Measurements from ENCODE around the gene TBC1D17. TPM values are rescaled to one million over a fixed set of nuclear protein-coding genes. Genes with fewer than 3 reads are reported as not detected.

TBC1D17 gene
- total and polyA plus RNA-seq, 7 experiments from 2014 or later = 11.6 to 106 (median 50.7) TPM

- peaks cover 0 to 1% (median 0%) of the 10 kb centered on the region in 11 donors for H3K9me3 Mint-ChIP-seq
- Histone ChIP-seq H3K4me3 (ENCODE audit: low read length) (peak overlapping the region; percentile 58), H3K27me3 (ENCODE audit: control insufficient read depth in 2 of 2, insufficient read depth in 2 of 2, low read length in 2 of 2) (no peaks in the 10 kb centered on the region), H3K9me3 (ENCODE audit: control insufficient read depth in 2 of 3, low read length in 3 of 3) (no peaks in the 10 kb centered on the region), H3K4me1 (ENCODE audit: control insufficient read depth in 2 of 2, insufficient read depth in 2 of 2, low read length in 2 of 2) (peaks cover 31 to 38% of the 10 kb centered on the region in 2 donors), H3K36me3 (ENCODE audit: control insufficient read depth in 2 of 3, insufficient read depth in 3 of 3, low read length in 3 of 3) (peaks cover 0 to 10% (median 0%) of the 10 kb centered on the region in 3 experiments), H3K27ac (ENCODE audit: low read depth, low read length) (peak overlapping the region; percentile 72)
- H3K4me1 Mint-ChIP-seq = peaks cover 27 to 51% (median 45%) of the 10 kb centered on the region in 7 donors
- ChIA-PET POLR2A (interaction anchor here (0.6 to 3.7 kb wide), 17 partner anchors 7 to 535 kb away, joined by 3 to 47 read pairs (median 5); partner anchors contain the start of genes AKT1S1, AP2A1, FUZ and IL4I1), CTCF (interaction anchor here (0.6 to 1.0 kb wide), 4 partner anchors 54 to 757 kb away, joined by 3 to 4 read pairs (median 3); partner anchors contain the start of gene RRAS)
- ATAC-seq = peak; percentile 0
- peak in 1 of 9 donors; percentile 82 for DNase-seq
- no peak overlapping the region for H3K4me3 Mint-ChIP-seq
- H3K36me3 Mint-ChIP-seq = peaks cover 0 to 19% (median 0%) of the 10 kb centered on the region in 5 donors
- no peak overlapping the region for H3K27ac Mint-ChIP-seq
- no peaks in the 10 kb centered on the region for H3K27me3 Mint-ChIP-seq
- intact Hi-C loops (cut with micrococcal nuclease) = loop anchor here (1.0 to 10.0 kb wide), 8 partner anchors 8 to 1547 kb away; partner anchors contain the start of genes AKT1S1 (in 1 of the 2), ATF5 (in 1 of the 2), CD37 (in 1 of the 2) and FUZ (in 1 of the 2)
Measured at GRCh38 chr19:49869009-49869483, 8.5 kb upstream of the TBC1D17 start.

DNA sequence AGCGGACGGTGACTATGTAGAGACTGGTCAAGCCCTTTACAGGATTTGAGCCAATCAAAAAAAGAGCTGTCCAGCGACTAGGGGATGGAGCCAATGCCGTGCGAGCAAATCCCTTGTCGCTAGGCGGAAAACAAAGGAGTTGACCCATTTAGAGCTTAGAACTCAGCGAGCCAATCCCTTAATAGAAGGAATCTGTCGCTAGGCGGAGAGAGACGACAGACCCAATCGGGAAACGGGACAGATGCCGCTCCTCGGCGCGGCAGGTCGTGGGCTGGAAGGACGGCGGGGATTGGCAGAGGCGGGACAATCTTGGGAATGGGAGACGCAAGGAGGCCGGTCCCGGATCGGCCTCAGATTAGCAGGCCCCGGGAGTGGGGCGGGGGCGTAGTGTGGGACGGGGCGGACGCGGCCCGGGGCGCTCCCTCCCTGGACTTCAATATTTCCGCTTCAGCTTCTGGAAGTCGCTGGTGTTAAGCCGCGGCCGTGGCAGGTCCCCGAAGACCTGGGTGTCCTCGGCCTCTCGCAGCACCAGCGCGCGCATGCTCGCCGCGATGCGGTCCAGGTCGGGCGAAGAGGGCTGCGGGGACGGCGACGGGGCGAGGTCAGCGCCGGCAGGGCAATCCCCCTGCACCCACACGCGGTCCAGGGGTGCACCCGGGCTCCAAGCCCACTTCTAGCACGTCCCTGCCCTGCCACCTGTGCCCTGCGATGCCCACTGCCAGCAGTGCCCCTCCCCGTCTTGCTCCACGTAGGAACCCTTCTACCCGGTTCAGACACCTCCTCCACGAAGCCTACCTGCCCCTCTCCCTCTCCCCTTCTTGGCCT is 7.8 kb upstream of the TBC1D17 start:
- H3K27me3 Mint-ChIP-seq = no peaks in the 10 kb centered on the region
- ATAC-seq (peak; percentile 87), DNase-seq (peak; percentile 83 to 94 (median 87))
- peaks cover 0 to 4% (median 0%) of the 10 kb centered on the region in 3 experiments for H3K36me3 ChIP-seq (ENCODE audit: control insufficient read depth in 2 of 3, insufficient read depth in 3 of 3, low read length in 3 of 3)
- no peaks in the 10 kb centered on the region for H3K27me3 ChIP-seq (ENCODE audit: control insufficient read depth in 2 of 2, insufficient read depth in 2 of 2, low read length in 2 of 2)
- H3K9me3 ChIP-seq (ENCODE audit: control insufficient read depth in 2 of 3, low read length in 3 of 3) = no peaks in the 10 kb centered on the region
- POLR2A ChIA-PET = interaction anchor here (0.6 to 3.7 kb wide), 18 partner anchors 7 to 536 kb away, joined by 3 to 47 read pairs (median 4); partner anchors contain the start of genes AKT1S1, AP2A1, FUZ and IL4I1
- peaks cover 25 to 52% (median 44%) of the 10 kb centered on the region in 7 donors for H3K4me1 Mint-ChIP-seq
- peak overlapping the region in 2 of 10 donors; percentile 87 for H3K4me3 Mint-ChIP-seq
- H3K27ac ChIP-seq (ENCODE audit: low read depth, low read length) = peak overlapping the region; percentile 72
- CTCF ChIA-PET = interaction anchor here (0.6 to 1.0 kb wide), 5 partner anchors 55 to 758 kb away, joined by 3 to 4 read pairs (median 3); partner anchors contain the start of gene RRAS
- intact Hi-C loops (cut with micrococcal nuclease) = loop anchor here (1.0 to 10.0 kb wide), 10 partner anchors 8 to 1547 kb away; partner anchors contain the start of genes AKT1S1 (in 1 of the 2), ATF5 (in 1 of the 2), CD37 (in 1 of the 2) and DBP (in 1 of the 2)
- H3K9me3 Mint-ChIP-seq = peaks cover 0 to 1% (median 0%) of the 10 kb centered on the region in 11 donors
- peak overlapping the region; percentile 58 for H3K4me3 ChIP-seq (ENCODE audit: low read length)
- H3K4me1 ChIP-seq (ENCODE audit: control insufficient read depth in 2 of 2, insufficient read depth in 2 of 2, low read length in 2 of 2) = peaks cover 31 to 38% of the 10 kb centered on the region in 2 donors
- H3K27ac Mint-ChIP-seq = peak overlapping the region in 6 of 9 donors; percentile 59 to 87 (median 79)
- H3K36me3 Mint-ChIP-seq = peaks cover 0 to 14% (median 0%) of the 10 kb centered on the region in 5 donors

DNA sequence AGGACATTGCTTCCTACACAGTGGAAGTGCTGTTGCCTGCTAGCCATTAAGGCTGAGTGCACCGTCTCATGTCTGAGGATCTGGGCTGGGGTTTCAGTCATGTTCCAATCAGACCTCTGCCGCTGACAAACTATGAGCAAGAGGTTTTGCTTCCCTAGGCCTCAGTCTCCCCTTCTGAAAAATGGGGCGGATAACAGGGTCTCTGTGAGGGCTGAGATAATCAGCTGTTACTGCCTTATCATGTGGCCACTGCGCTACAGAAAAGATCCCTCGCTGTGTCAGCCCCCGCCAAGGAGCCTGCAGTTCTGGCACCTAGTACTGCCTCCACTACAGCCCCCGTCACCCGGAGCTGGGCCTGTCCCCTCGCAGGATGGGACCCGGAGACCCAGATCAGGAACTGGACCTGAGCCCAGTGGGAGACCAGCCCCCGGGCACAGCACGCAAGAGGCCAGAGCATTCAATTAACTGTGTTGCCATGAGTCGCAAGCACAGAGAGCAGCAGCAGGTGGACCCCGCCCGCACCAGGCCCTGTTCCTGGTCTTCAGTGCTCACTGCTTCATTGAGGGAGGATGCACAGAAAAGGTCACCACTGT is 7.1 kb upstream of the TBC1D17 start:
- H3K27me3 Mint-ChIP-seq = no peaks in the 10 kb centered on the region
- no peaks in the 10 kb centered on the region for H3K36me3 ChIP-seq (ENCODE audit: control insufficient read depth in 2 of 3, insufficient read depth in 3 of 3, low read length in 3 of 3)
- ChIA-PET POLR2A (interaction anchor here (0.9 to 1.3 kb wide), 4 partner anchors 20 to 537 kb away, joined by 3 to 8 read pairs (median 4); partner anchors contain the start of genes NUP62 and PTOV1), CTCF (no interaction called here)
- peak overlapping the region; percentile 72 for H3K27ac ChIP-seq (ENCODE audit: low read depth, low read length)
- H3K36me3 Mint-ChIP-seq = peaks cover 0 to 10% (median 0%) of the 10 kb centered on the region in 5 donors
- ATAC-seq (no peak), DNase-seq (no peak)
- H3K9me3 Mint-ChIP-seq = peaks cover 0 to 1% (median 0%) of the 10 kb centered on the region in 11 donors
- intact Hi-C loops (cut with micrococcal nuclease) = loop anchor here (10.0 kb wide), 2 partner anchors 1146 to 1236 kb away; partner anchors contain the start of gene DBP (in 1 of the 2)
- no peaks in the 10 kb centered on the region for H3K27me3 ChIP-seq (ENCODE audit: control insufficient read depth in 2 of 2, insufficient read depth in 2 of 2, low read length in 2 of 2)
- H3K4me1 ChIP-seq (ENCODE audit: control insufficient read depth in 2 of 2, insufficient read depth in 2 of 2, low read length in 2 of 2) = peaks cover 27 to 39% of the 10 kb centered on the region in 2 donors
- peak overlapping the region in 6 of 9 donors; percentile 59 to 87 (median 79) for H3K27ac Mint-ChIP-seq
- H3K4me1 Mint-ChIP-seq = peaks cover 26 to 52% (median 42%) of the 10 kb centered on the region in 7 donors
- peak overlapping the region; percentile 58 for H3K4me3 ChIP-seq (ENCODE audit: low read length)
- H3K9me3 ChIP-seq (ENCODE audit: control insufficient read depth in 2 of 3, low read length in 3 of 3) = no peaks in the 10 kb centered on the region
- H3K4me3 Mint-ChIP-seq = peak overlapping the region in 3 of 10 donors; percentile 28 to 87 (median 87)

DNA sequence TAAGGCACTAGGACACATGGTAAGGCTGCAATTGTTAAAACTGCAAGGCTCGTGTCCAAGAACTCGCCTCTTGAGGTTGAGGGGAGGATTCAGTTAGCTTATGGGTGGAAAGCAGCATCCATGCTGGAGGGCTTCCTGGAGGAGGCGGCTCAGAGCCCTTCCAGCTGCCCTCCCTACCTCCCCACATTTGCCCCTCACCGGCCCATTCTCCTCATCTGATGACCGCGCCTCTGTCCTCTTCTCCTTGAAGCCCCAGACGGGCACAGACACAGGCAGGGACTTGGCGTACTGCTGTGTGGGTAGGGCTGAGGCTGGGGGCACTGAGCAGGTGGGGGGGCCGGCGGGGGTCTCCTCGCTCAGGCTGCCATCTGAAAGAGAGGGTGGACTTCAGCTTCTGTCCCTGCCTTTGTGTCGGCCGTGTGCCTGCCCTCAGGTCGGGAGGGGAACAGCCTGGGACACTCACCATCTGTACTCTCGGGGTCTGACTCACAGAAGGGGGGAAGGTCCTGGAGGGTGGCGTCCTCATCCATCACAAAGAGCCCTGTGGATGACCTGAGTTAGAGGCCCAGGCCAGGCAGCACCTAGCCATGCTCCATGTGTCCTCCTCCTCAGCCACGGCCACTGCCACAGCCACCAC is 6.0 kb upstream of the TBC1D17 start:
- Histone ChIP-seq H3K9me3 (ENCODE audit: control insufficient read depth in 2 of 3, low read length in 3 of 3) (no peaks in the 10 kb centered on the region), H3K27me3 (ENCODE audit: control insufficient read depth in 2 of 2, insufficient read depth in 2 of 2, low read length in 2 of 2) (no peaks in the 10 kb centered on the region), H3K4me1 (ENCODE audit: control insufficient read depth in 2 of 2, insufficient read depth in 2 of 2, low read length in 2 of 2) (peaks cover 23 to 37% of the 10 kb centered on the region in 2 donors), H3K27ac (ENCODE audit: low read depth, low read length) (no peak overlapping the region), H3K4me3 (ENCODE audit: low read length) (no peak overlapping the region), H3K36me3 (ENCODE audit: control insufficient read depth in 2 of 3, insufficient read depth in 3 of 3, low read length in 3 of 3) (peaks cover 0 to 5% (median 0%) of the 10 kb centered on the region in 3 experiments)
- ATAC-seq (no peak), DNase-seq (no peak)
- H3K27ac Mint-ChIP-seq = peak overlapping the region in 3 of 9 donors; percentile 54 to 74 (median 62)
- POLR2A ChIA-PET = interaction anchor here (1.2 kb wide), 1 partner anchor 21 kb away, joined by 4 read pairs; the partner anchor contains the start of gene PTOV1
- no peaks in the 10 kb centered on the region for H3K27me3 Mint-ChIP-seq
- peaks cover 0 to 3% (median 0%) of the 10 kb centered on the region in 11 donors for H3K9me3 Mint-ChIP-seq
- peak overlapping the region in 5 of 10 donors; percentile 10 to 57 (median 20) for H3K4me3 Mint-ChIP-seq
- intact Hi-C loops (cut with micrococcal nuclease) = loop anchor here (10.0 kb wide), 2 partner anchors 1147 to 1237 kb away; partner anchors contain the start of gene DBP (in 1 of the 2)
- H3K4me1 Mint-ChIP-seq = peaks cover 28 to 50% (median 37%) of the 10 kb centered on the region in 7 donors
- CTCF ChIA-PET = no interaction called here
- peaks cover 0 to 5% (median 0%) of the 10 kb centered on the region in 5 donors for H3K36me3 Mint-ChIP-seq

- H3K9me3 Mint-ChIP-seq = peaks cover 0 to 3% (median 0%) of the 10 kb centered on the region in 11 donors
- H3K36me3 Mint-ChIP-seq = peaks cover 0 to 4% (median 0%) of the 10 kb centered on the region in 5 donors
- no peak for ATAC-seq
- peaks cover 23 to 43% (median 30%) of the 10 kb centered on the region in 7 donors for H3K4me1 Mint-ChIP-seq
- intact Hi-C loops (cut with micrococcal nuclease) = loop anchor here (10.0 kb wide), 2 partner anchors 1148 to 1238 kb away; partner anchors contain the start of gene DBP (in 1 of the 2)
- Histone ChIP-seq H3K9me3 (ENCODE audit: control insufficient read depth in 2 of 3, low read length in 3 of 3) (no peaks in the 10 kb centered on the region), H3K27ac (ENCODE audit: low read depth, low read length) (no peak overlapping the region), H3K36me3 (ENCODE audit: control insufficient read depth in 2 of 3, insufficient read depth in 3 of 3, low read length in 3 of 3) (peaks cover 0 to 5% (median 0%) of the 10 kb centered on the region in 3 experiments), H3K27me3 (ENCODE audit: control insufficient read depth in 2 of 2, insufficient read depth in 2 of 2, low read length in 2 of 2) (no peaks in the 10 kb centered on the region), H3K4me3 (ENCODE audit: low read length) (no peak overlapping the region), H3K4me1 (ENCODE audit: control insufficient read depth in 2 of 2, insufficient read depth in 2 of 2, low read length in 2 of 2) (peaks cover 21 to 34% of the 10 kb centered on the region in 2 donors)
- ChIA-PET CTCF (no interaction called here), POLR2A (no interaction called here)
- peak overlapping the region in 3 of 9 donors; percentile 21 to 74 (median 51) for H3K27ac Mint-ChIP-seq
- H3K27me3 Mint-ChIP-seq = no peaks in the 10 kb centered on the region
- peak overlapping the region in 5 of 10 donors; percentile 25 to 51 (median 42) for H3K4me3 Mint-ChIP-seq
- DNase-seq = no peak
Measured at GRCh38 chr19:49872245-49873128, 5.0 kb upstream of the TBC1D17 start.
